ENCODE data around the gene GNB1L.
"Not testable (repeated sequence)": the region's sequence is repeated elsewhere in the genome, so short reads cannot be mapped to it uniquely, and the experiment has no call there.

GNB1L gene

DNA sequence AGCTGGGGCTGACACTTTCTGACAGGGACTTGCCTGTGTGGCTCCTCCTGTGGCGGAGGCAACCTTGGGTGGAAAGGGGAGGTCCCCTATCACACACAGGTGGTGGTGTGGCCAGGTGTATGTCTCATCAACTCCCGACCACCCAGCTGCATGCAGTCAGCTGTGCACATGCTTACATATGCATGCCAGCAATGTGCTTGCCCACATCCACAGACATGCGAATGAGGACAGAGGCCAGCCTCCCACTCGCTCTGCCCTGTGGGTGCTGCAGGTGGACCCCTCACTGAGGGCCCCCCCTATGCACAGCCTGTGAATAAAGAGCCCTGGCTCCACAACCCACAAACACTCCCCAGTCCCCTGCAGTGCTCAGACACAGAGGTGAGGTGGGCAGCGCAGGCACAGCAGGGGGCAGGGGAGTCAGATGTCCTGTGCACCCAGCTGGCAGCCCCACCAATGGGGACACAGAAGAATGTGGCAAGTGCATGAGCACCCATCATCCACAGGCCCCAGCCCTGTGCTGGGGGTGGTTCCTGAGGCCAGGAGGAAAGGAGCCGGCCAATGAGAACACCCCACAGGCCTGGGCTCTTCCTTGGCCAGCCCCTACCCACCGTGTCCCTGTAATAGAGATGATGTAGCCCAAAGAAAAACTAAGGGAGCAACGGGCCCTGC is 9.5 kb downstream of the GNB1L start:
- DNase-seq (ENCODE audit: low spot score), result no peak

DNA sequence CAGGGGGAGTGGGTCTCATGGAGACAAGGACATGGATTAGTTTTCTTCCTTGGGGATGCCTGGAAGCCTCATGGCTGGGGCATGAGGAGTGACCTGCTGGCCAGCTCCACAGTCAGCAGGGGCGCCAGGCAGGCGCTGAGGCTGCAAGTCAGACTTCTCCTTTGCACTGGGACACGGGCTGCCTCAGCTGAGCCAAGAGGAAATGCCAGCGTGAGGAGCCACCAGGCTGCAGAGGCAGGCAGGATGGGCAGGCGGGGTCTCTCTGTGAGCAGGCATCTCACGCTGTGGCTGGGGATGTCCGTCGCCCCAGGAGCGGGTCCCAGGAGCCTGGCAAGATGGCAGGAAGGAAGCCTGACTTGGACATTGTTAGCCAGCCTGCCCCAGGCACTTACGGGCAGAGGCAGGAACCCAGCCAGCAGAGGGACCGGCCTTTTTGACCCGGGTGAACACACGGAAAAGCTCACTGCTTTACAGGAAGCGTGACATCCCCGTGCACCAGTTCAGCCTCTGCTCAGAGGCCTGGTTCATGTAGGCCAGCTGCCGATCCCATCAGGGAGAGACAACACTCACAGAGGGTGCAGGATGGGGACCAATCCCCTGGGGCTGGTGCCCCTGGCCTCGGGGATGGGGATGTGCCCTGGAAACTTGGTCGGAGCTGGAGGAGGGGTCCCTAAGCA is 10.2 kb downstream of the GNB1L start:
- no peak for DNase-seq (ENCODE audit: low spot score)

DNA sequence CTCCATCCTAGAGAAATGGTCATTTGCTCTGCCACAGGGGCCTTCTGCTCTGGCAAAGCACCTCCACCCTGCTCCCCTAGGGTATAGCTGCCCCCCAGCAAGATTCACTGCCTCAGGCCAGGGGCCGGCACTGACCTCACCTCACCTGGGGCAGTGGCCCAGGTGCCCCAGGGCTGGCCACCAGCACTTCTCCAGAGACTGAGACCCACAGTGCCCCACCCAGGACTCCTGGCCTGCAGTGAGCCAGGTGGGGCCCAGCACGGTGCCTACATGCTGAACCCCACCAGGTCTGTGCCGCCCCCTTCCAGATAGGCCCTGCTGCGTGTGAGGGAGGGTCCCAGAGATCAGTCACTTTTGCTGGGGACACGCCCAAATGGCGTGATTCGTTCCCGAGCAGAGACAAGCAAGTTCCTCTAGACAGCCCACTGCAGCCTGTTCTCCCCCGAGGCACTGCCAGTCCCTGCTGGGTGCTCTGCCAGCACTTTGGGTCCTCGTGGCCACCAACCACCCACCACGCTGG is 10.8 kb downstream of the GNB1L start:
- no peak for DNase-seq (ENCODE audit: low spot score)

DNA sequence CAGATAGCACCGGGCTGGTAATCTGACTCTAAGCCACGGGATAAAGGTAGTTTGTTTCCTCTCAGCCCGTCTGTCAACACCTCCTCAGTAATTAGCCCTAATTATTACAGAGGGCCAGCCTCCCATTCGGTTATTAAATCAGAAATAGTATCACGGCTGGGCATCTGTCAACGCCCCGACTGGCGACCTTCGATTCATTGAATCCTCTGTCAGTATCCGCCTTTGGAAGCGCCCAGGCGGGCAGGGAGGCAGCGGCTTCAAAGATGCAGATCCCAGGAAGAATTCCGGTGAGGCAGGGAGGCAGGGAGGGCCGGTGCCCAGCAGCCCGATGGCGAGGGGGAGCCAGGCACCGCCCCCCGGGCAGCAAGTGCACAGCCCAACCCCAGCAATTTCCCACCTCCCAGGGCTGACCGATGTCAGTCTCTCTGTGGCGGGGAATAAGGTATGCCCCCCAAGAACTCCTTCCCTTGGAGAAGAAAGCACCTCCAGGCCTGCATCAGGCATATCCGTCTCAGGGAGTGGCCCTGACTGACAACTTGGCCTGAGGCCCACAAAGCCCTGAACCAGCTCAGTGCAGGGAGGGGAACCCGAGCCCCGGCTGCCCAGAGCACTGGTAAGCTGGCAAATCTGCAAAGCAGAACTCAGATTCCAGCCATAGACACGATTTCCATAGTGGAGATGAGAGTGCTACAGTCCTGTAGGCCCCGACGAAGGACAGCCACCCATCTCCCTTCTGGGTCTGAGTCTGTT is 11.4 kb downstream of the GNB1L start:
- DNase-seq (ENCODE audit: low spot score), result peak; percentile 72

DNA sequence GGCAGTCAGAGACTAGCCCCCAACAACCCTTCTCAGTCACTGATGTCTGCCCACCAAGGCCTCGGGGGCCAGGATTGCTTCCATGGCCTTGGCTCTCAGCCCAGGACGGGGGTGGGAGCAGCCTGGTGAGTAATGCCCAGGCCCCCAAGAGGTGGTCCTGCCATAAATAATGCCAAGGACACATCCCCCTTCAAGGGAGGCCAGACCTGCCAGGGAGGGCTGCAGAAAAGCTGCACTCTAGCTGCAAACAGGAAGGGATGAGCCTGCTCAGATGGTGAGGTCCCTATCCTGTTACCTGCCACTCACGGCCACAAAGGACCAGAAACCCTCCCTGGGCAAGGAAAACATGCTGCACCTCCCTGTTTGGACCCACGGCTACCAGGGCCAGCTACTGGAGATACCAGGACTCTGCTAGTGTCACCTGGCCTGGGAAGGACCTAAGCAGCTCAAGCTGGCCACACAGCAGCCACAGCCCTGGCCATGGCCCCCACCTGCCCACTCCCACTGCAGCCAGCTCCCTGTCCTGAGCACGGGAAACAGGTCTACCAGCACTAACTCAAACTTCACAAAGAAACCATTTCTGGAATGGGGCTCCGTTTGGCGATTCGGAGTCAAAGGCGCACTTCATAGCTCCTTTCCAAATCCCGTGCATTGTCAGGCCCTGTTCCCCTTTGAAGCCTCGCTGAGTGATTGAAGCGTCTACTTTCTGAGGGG is 12.1 kb downstream of the GNB1L start:
- no peak for DNase-seq (ENCODE audit: low spot score)

DNA sequence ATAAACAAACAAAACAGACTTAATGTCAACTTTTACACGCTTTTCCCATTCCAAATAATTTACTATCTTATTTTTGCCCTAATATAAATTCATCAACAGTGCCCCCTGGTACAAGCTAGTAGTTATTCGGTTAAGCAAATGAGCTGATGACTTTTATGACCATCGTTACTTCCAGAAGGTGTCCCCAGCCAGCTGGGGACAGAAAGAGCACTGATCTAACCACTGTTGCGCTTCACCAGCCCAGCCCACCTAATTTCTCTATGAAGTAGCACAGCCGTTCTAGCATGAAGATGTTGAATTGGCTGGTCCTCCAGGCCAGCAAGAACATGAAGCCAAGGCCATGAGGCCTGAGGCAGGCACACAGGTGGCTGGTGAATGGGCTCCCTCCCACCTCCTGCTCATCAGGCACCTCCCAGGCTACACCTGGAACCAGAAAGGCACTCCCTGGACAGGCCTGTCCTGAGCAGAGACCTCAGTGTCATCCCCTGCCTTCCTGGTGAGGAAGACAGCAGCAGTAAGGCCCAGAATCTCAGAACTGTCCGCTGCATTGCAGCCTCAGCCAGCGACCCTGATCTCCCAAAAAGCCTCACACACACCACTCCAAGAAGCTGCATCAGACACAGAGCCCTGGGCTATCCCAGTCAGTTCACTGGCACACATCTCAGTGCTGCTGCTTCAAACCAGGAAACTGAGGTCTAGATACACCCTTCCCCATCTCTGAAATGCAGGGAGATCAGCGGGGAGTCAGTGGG is 12.9 kb downstream of the GNB1L start:
- DNase-seq (ENCODE audit: low spot score), result no peak

DNA sequence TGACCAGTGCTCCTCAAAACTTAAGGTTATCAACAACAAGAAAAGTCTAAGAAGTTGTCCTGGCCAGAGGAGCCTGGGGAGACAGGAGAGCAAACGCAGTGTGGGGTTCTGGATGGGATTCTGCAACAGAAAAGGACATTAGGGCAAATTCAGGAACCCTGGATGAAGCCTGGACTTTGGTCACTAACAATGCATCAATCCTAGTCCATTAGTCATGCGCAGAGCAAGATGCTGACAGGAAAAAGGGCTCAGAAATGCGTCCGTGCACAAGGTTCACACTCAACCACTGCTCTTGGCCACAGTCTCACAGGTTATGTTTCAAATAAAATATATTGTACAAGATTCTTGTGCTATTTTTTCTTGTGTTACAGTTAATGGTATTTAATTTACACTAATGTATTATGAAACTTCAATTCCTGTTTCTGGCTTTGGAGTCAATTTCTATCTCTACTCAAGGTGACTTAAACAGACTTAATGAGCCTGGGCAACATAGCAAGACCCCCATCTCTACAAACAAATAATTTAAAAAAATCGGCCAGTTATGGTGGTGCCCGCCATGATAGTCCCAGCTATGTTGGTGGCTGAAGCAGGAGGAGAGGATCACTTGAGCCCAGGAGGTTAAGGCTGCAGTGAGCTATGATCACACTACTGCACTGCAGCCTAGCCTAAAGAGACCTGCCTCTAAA is 13.6 kb downstream of the GNB1L start:
- DNase-seq (ENCODE audit: low spot score), result no peak

DNA sequence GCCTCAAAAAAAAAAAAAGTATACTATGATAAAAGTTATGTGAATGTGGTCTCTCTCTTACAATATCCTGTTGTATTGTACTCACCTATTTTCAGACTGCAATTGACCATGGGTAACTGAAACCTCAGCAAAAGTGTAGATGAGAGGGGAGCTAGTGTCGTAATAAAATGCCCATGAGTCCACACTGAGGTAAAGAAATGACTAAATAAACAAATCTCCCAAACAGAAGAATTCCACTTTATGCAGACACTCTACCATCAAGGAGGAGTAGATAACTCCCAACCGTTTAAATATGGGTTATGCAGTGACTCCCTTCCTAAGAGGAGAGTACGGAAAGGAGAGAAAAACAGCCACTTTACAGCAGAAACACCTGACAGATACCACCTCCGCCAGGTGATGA is 14.6 kb downstream of the GNB1L start:
- no peak for DNase-seq (ENCODE audit: low spot score)

DNA sequence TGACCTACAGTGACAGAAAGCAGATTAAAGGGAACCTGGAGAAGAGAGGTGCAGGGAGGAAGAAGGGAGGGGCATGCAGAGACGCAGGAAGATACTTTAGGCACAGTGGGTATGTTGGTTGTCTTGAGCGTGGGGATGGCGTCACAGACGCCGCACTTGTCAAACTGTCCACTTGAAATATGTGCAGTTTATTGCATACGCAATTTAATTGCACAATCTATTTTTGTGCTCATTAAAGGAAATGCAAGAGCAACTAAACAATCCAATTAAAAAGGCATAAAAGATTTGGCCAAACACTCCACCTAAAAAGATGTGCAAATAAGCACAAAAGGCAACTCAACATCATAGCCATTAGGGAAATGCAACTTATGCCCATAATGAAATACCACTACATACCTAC is 16.8 kb downstream of the GNB1L start:
- DNase-seq (ENCODE audit: low spot score), result no peak

DNA sequence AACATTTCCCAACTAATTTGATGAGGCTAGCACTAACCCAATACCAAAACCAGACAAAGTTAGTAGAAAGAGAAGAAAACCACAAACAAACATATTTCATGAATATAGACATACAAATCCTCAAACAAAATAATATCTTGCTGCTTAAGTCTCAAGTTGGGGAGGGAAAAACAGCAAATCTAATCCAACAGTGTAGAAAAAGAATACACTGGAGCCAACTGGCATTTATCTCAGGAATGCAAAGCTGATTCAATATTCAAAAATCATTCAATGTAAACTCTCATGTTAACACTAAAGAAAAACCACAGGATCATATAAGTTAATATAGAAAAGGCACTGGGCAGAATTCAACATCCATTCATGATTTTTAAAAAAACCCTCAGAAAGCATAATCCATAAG is 18.2 kb downstream of the GNB1L start:
- no peak for DNase-seq (ENCODE audit: low spot score)

DNA sequence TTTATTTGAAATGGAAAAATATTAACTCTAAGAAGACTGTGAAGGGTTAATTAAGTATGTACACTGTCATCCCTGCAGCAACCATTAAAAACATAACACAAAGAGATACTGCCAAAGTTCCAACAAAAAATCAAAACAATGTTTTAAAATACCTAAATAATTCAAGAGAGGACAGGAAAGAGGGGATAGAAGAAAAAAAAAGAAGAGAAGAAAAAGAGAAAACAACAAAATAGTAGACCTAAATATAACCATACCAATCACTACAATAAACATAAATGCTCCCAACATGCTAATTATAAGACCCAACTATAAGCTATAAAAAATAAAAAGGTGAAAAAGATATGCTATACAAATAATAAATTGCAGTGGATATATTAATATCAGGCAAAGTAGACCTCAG is 20.1 kb downstream of the GNB1L start:
- no peak for DNase-seq (ENCODE audit: low spot score)

DNA sequence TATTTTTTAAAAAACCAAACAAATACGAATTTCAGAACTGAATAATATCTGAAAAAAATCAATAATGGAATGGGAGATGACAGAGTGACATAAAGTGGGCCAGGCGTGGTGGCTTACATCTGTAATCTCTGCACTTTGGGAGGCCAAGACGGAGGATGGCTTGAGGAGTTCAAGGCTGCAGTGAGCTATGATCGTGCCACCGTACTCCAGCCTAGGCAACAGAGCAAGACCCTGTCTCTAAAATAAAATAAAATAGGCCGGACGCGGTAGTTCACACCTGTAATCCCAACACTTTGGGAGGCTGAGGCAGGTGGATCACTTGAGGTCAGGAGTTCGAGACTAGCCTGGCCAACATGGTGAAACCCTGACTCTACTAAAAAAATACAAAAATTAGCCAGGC is 21.3 kb downstream of the GNB1L start:
- not testable (repeated sequence) for DNase-seq (ENCODE audit: low spot score)

DNA sequence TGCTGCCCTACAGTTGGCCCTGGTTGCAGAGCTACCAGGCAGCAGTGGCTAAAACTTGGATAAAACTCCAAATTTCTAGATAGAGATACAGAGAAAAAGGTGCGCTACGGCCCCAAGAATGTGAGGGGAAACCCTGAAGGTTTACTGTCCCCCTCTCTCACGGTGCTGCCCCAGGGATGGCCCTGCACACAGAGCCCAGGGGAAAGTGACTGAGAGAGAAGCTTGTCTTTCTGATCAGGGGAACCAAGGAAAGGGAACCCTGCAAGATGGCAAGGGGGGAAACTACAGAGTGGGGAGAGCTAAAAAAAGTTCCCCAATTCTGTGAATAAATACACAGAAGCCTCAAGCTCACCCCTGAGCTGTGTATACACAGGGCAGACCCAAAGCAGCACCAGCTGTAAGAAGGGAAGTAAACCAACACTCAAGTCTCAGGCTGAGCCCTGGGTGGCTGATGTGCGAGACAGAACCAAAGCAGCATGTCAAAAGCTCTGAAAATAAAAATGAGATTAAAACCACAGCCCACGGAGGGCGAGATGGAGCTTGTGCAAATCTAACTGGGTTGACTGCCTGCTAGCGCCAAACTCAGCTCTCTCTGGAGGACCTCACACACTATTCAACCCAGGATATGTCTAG is 22.1 kb downstream of the GNB1L start:
- DNase-seq (ENCODE audit: low spot score), result no peak

DNA sequence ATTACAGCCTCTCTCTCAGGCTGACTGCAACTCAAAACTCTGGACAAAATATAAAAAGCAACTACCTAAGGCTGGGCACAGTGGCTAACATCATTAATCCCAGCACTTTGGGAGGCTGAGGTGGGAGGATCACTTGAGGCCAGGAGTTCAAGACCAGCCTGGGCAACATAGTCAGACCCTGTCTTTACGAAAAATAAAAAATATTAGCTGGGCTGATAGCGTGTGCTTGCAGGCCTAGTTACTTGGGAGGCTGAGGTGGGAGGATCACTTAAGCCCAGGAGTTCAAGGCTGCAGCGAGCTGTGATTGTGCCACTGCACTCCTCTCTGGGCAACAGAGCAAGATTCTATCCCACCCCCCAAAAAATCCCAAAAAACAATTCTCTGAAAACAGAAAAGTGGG is 22.7 kb downstream of the GNB1L start:
- DNase-seq (ENCODE audit: low spot score), result not testable (repeated sequence)

DNA sequence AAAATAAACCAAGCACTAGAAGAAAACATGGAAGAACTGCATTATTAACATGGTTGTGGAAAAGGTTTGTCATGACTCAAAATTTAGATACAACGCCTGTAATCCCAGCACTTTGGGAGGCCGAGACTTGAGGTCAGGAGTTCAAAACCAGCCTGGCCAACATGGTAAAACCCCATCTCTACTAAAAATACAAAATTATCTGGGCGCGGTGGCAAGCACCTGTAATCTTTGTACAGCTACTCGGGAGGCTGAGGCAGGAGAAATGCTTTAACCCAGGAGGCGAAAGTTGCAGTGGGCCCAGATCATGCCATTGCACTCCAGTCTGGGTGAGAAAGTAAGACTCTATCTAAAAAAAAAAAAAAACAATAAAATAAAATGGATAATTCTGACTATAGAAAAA is 23.7 kb downstream of the GNB1L start:
- DNase-seq (ENCODE audit: low spot score), result no peak

DNA sequence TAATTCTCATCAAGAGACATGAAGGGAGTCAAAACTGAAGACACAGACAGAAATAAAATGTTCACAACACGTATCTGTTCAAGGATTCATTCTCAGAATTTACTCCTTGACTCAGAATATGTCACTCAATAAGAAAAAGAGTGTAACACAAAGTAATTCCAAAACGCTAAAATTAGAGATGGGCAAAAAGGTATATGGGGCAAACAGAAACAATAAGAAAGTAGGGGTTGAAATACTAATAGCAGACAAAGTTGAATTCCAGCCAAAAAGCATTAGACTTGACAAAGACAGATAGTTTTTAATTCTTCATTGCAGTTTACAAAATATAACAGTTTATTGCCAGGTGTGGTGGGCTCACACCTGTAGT is 26.7 kb downstream of the GNB1L start:
- no peak for DNase-seq (ENCODE audit: low spot score)

DNA sequence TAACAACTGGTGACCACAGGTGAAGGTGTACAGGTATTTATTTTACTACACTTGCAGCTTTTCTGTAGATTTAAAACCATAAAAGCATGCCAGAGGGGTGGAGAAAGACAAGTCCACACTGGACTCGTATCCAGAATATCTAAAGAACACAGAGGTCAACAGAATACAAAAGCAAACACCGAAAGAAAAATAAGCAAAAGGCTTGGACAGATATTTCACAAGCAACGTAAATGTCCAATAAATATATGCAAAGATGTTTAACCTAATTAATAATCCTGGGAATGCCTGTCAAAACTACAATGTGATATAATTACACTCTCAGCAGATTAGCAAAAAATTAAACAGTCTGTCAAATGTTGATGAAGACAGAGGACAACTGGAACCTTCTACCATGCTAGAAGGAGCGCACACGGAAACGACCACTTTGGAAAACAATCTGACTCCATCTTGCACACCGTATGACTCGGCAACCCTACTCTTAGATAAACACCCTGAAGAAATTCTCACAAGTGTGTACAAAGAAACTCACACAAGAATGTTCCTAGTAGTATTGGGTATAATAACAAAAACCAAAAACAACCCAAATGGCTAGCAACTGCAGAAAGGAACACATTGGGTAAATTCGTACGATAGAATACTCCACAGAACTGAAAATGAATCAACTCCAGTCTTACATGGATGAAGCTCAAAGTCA is 27.2 kb downstream of the GNB1L start:
- DNase-seq (ENCODE audit: low spot score), result no peak

DNA sequence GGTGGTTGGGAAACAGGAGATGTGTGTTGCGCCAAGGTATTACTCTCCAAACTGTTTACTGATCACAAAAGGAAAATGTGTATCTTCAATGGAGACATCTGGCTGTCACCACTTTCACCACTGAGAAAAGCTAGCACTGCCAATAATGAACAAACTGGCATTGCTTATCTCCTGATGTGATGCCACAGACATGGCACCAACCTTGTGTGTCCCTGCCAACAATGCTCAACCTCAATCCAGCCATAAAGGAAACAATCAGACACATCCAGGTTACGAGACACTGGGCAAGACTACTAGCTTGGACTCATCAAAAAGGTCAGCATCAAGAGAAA is 28.1 kb downstream of the GNB1L start:
- DNase-seq (ENCODE audit: low spot score), result no peak

DNA sequence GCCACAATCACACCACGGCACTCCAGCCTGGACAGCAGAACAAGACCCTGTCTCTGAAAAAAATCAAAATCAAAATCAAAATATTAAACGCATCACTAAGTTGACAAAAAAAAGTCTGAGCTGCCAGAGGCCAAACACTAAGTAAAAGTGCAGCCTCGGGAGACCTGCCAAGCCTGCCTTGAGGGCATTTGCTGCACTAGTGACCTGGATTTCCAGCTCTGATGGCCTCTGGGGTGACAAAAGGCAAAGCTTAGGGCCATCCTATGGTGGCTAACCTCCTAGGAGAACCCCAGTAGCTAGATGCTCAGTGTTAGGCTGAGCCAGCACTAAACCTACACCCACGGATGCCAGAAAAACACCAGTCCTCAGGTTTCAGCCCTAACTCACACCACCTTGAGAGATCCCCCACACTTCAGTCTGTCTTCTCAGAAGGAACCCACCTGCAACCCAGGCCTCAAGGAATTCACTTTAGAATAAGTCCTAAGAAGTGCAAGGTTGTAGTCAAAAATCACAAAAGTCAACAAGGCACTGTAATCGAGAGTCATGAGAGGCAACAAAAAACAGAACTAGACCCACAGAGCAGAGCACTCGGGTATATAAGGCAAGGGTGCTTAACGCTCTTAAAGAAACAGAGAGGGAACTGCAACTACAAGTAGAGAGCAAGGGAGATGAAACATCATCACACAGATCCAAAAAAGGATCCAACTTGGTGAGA is 28.6 kb downstream of the GNB1L start:
- no peak for DNase-seq (ENCODE audit: low spot score)

Measured in SK-N-DZ (cell line).